Nephron progenitor cell (in vitro differentiated cells): Measurements from ENCODE around the gene PDP2.

Experiments
- DNase-seq: peaks from one replicate; pipeline ENCODE4 v3.0.0; 2021
- H3K27ac Mint-ChIP-seq: 2 replicates; pipeline ENCODE4 v1.8.0; 2021; ENCODE audit warnings: mild to moderate bottlenecking, moderate library complexity, mixed read lengths
- H3K27me3 Mint-ChIP-seq: 2 replicates; pipeline ENCODE4 v1.8.0; 2021; ENCODE audit warnings: mild to moderate bottlenecking, low read depth, mixed read lengths; ENCODE audit not compliant: poor library complexity
- H3K36me3 Mint-ChIP-seq: 2 replicates; pipeline ENCODE4 v1.8.0; 2021; ENCODE audit warnings: low read depth, mixed read lengths
- H3K4me1 Mint-ChIP-seq: 2 replicates; pipeline ENCODE4 v1.8.0; 2021; ENCODE audit warnings: mixed read lengths
- H3K4me3 Mint-ChIP-seq: 2 replicates; pipeline ENCODE4 v1.8.0; 2021; ENCODE audit warnings: mild to moderate bottlenecking, moderate library complexity, mixed read lengths
- H3K9me3 Mint-ChIP-seq: 2 replicates; pipeline ENCODE4 v1.8.0; 2021; ENCODE audit warnings: mild to moderate bottlenecking, moderate library complexity, mixed read lengths
- CTCF ChIP-seq: fragments of 200-600 bp; sonication (generic); IDR thresholded peaks from 2 replicates; pipeline ENCODE4 v1.5.0; 2021; ENCODE audit warnings: antibody characterized with exemption

Gene PDP2

GRCh38 chr16:66901626-66902025 lies 21.3 kb downstream of the PDP2 start:
- Mint-ChIP-seq H3K27ac (no peak overlapping the region), H3K4me1 (peaks cover 57% of the 10 kb centered on the region), H3K9me3 (no peaks in the 10 kb centered on the region), H3K27me3 (peaks cover 17% of the 10 kb centered on the region), H3K36me3 (no peaks in the 10 kb centered on the region), H3K4me3 (no peak overlapping the region)
- no peak for TF ChIP-seq CTCF
- DNase-seq = no peak

- Mint-ChIP-seq H3K4me3 (no peak overlapping the region), H3K27ac (no peak overlapping the region), H3K9me3 (no peaks in the 10 kb centered on the region), H3K36me3 (no peaks in the 10 kb centered on the region), H3K27me3 (peaks cover 13% of the 10 kb centered on the region), H3K4me1 (peaks cover 57% of the 10 kb centered on the region)
- no peak for DNase-seq
- no peak for TF ChIP-seq CTCF
Measured at GRCh38 chr16:66902648-66903543, 22.6 kb downstream of the PDP2 start.

GRCh38 chr16:66903544-66904427 lies 23.5 kb downstream of the PDP2 start:
- DNase-seq = no peak
- Mint-ChIP-seq H3K4me3 (no peak overlapping the region), H3K9me3 (no peaks in the 10 kb centered on the region), H3K4me1 (peaks cover 50% of the 10 kb centered on the region), H3K27ac (no peak overlapping the region), H3K27me3 (peaks cover 12% of the 10 kb centered on the region), H3K36me3 (no peaks in the 10 kb centered on the region)
- no peak for TF ChIP-seq CTCF

- no peaks in the 10 kb centered on the region for H3K9me3 Mint-ChIP-seq
- peaks cover 12% of the 10 kb centered on the region for H3K27me3 Mint-ChIP-seq
- peaks cover 43% of the 10 kb centered on the region for H3K4me1 Mint-ChIP-seq
- no peak overlapping the region for H3K4me3 Mint-ChIP-seq
- peak overlapping the region; percentile 57 for H3K27ac Mint-ChIP-seq
- H3K36me3 Mint-ChIP-seq = no peaks in the 10 kb centered on the region
- TF ChIP-seq CTCF = no peak
- no peak for DNase-seq
Measured at GRCh38 chr16:66904428-66904845, 24.1 kb downstream of the PDP2 start.

- DNase-seq = no peak
- H3K9me3 Mint-ChIP-seq = no peaks in the 10 kb centered on the region
- H3K36me3 Mint-ChIP-seq = no peaks in the 10 kb centered on the region
- H3K4me3 Mint-ChIP-seq = no peak overlapping the region
- peaks cover 12% of the 10 kb centered on the region for H3K27me3 Mint-ChIP-seq
- H3K27ac Mint-ChIP-seq = no peak overlapping the region
- TF ChIP-seq CTCF = no peak
- H3K4me1 Mint-ChIP-seq = peaks cover 37% of the 10 kb centered on the region
Measured at GRCh38 chr16:66904846-66905632, 24.7 kb downstream of the PDP2 start.
